HCT116 (cell line): ENCODE measurements around the gene CABLES1. TPM values are rescaled to one million over a fixed set of nuclear protein-coding genes. Genes with fewer than 3 reads are reported as not detected.

Experiments used
- ATAC-seq: fragments of 200-7000 bp; cut with Tn5 transposase; 2 replicates; pipeline ENCODE4 v1.9.1; 2020; ENCODE audit warnings: mild to moderate bottlenecking, moderate library complexity
- BruUV-seq: library from RNA; stranded (reverse); fragments of 400-500 nt; replicated peaks from 2 replicates; lab custom pipeline; 2021; lab: Mats Ljungman, UMichigan
- CTCF ChIA-PET: fragments of 300-600 bp; sonication (Branson Sonifier 250); formaldehyde crosslinking; loops from one replicate; lab custom pipeline; 2021; ENCODE audit warnings: antibody characterized with exemption; lab: Charles Lee
- POLR2A ChIA-PET: fragments of 300-600, 350-600 bp; sonication (Branson Sonifier 250); formaldehyde crosslinking; loops from one replicate; lab custom pipeline; 2021; ENCODE audit warnings: antibody characterized with exemption; lab: Charles Lee
- RAD21 ChIA-PET, 2 experiments: fragments of 300-600 bp; sonication (Branson Sonifier 250); formaldehyde crosslinking; loops; one replicate each; lab custom pipeline; 2023; ENCODE audit warnings: low total read pairs in 2 of 2; ENCODE audit not compliant: uncharacterized antibody in 2 of 2, unreplicated experiment in 2 of 2, low non-redundant PET in 1 of 2; lab: Charles Lee
- DNase-seq: peaks from one replicate; pipeline ENCODE4 v3.0.0-alpha.2; 2010; ENCODE audit warnings: low read depth, low spot score
- H2AFZ ChIP-seq: fragments of 200-600 bp; shearing (Covaris generic), sonication (generic); 2 replicates; pipeline ENCODE4 v1.6.1; 2017; ENCODE audit warnings: low read depth, mixed run types, mixed read lengths, antibody characterized with exemption, low read length; ENCODE audit not compliant: poor library complexity, severe bottlenecking
- H3K27ac ChIP-seq: 2 replicates; pipeline ENCODE4 v1.5.1; 2012; ENCODE audit warnings: low read depth, low read length
- H3K27me3 ChIP-seq: fragments of 200-600 bp; sonication (generic); 2 replicates; pipeline ENCODE4 v1.6.1; 2016; ENCODE audit warnings: mixed run types, low read length, mixed read lengths; ENCODE audit not compliant: insufficient read depth
- H3K36me3 ChIP-seq, 2 experiments: fragments of 200-500 bp in 1 of 2; fragments of 200-600 bp in 1 of 2; sonication (Bioruptor generic) in 1 of 2; sonication (generic) in 1 of 2; 2 replicates each; pipeline versions ENCODE4 v1.5.1 to v1.6.1; 2014 to 2016; ENCODE audit warnings: low read length in 2 of 2, inconsistent platforms in 1 of 2, mixed read lengths in 1 of 2, mixed run types in 1 of 2; ENCODE audit not compliant: insufficient read depth in 2 of 2, control insufficient read depth in 1 of 2
- H3K4me1 ChIP-seq, 2 experiments: fragments of 200-600 bp in 1 of 2; sonication (generic) in 1 of 2; 2 replicates each; pipeline versions ENCODE4 v1.5.1 to v1.6.1; 2012 to 2017; ENCODE audit warnings: low read length in 2 of 2, inconsistent platforms in 1 of 2, mild to moderate bottlenecking in 1 of 2, mixed read lengths in 1 of 2, mixed run types in 1 of 2, moderate library complexity in 1 of 2; ENCODE audit not compliant: insufficient read depth in 2 of 2, control insufficient read depth in 1 of 2
- H3K4me2 ChIP-seq: fragments of 200-600 bp; sonication (generic); 2 replicates; pipeline ENCODE4 v1.6.1; 2017; ENCODE audit warnings: mixed run types, low read length, mixed read lengths
- H3K4me3 ChIP-seq, 2 experiments: fragments of 200-600 bp in 1 of 2; sonication (generic) in 1 of 2; replicated peaks in 1 of 2; 2 replicates each; pipeline ENCODE4 v1.5.1; 2011 to 2016; ENCODE audit warnings: low read length in 2 of 2, control low read depth in 1 of 2, low read depth in 1 of 2, mild to moderate bottlenecking in 1 of 2, mixed read lengths in 1 of 2, mixed run types in 1 of 2
- H3K79me2 ChIP-seq: fragments of 200-600 bp; sonication (generic); 2 replicates; pipeline ENCODE4 v1.6.1; 2017; ENCODE audit warnings: mild to moderate bottlenecking, mixed run types, low read length, moderate library complexity, mixed read lengths; ENCODE audit not compliant: insufficient read depth
- H3K9ac ChIP-seq: fragments of 200-600 bp; sonication (generic); 2 replicates; pipeline ENCODE4 v1.6.1; 2016; ENCODE audit warnings: low read length, mixed read lengths
- H3K9me2 ChIP-seq: fragments of 200-600 bp; sonication (generic), shearing (Covaris generic); 2 replicates; pipeline ENCODE4 v1.6.1; 2017; ENCODE audit warnings: mixed run types, mild to moderate bottlenecking, moderate library complexity; ENCODE audit not compliant: insufficient read depth
- H3K9me3 ChIP-seq, 2 experiments: fragments of 200-500 bp in 1 of 2; fragments of 200-600 bp in 1 of 2; sonication (Bioruptor generic) in 1 of 2; sonication (generic) in 1 of 2; 2 replicates each; pipeline ENCODE4 v1.6.1; 2014 to 2017; ENCODE audit warnings: low read length in 2 of 2, mixed read lengths in 2 of 2, inconsistent platforms in 1 of 2, low read depth in 1 of 2, mild to moderate bottlenecking in 1 of 2, mixed run types in 1 of 2, moderate library complexity in 1 of 2; ENCODE audit not compliant: control insufficient read depth in 1 of 2, insufficient read depth in 1 of 2
- H4K20me1 ChIP-seq: fragments of 200-600 bp; sonication (generic), shearing (Covaris generic); 2 replicates; pipeline ENCODE4 v1.6.1; 2017; ENCODE audit warnings: mixed run types, mild to moderate bottlenecking, moderate library complexity; ENCODE audit not compliant: insufficient read depth
- CEBPB ChIP-seq: IDR thresholded peaks from 2 replicates; pipeline ENCODE4 v1.6.1; 2012; ENCODE audit warnings: low read depth
- EGR1 ChIP-seq: IDR thresholded peaks from 2 replicates; pipeline ENCODE4 v1.6.1; 2012; ENCODE audit warnings: low read depth
- ELF1 ChIP-seq: IDR thresholded peaks from 2 replicates; pipeline ENCODE4 v1.6.1; 2012; ENCODE audit warnings: low read depth, borderline replicate concordance
- EZH2phosphoT487 ChIP-seq: fragments of 200-600 bp; IDR thresholded peaks from 2 replicates; pipeline ENCODE4 v1.6.1; 2018; ENCODE audit warnings: antibody characterized with exemption, borderline replicate concordance
- JUND ChIP-seq: IDR thresholded peaks from 2 replicates; pipeline ENCODE4 v1.6.1; 2012
- POLR2AphosphoS5 ChIP-seq: IDR thresholded peaks from 2 replicates; pipeline ENCODE4 v1.6.1; 2011; ENCODE audit warnings: mild to moderate bottlenecking, low read depth, low read length, moderate library complexity
- SP1 ChIP-seq: IDR thresholded peaks from 2 replicates; pipeline ENCODE4 v1.6.1; 2012; ENCODE audit warnings: low read depth
- SRF ChIP-seq: IDR thresholded peaks from 2 replicates; pipeline ENCODE4 v1.6.1; 2012; ENCODE audit warnings: low read depth
- TCF7L2 ChIP-seq: IDR thresholded peaks from 2 replicates; pipeline ENCODE4 v1.7.0; 2011; ENCODE audit warnings: borderline replicate concordance, inconsistent platforms; ENCODE audit not compliant: insufficient read depth, insufficient read length; ENCODE audit errors: extremely low read depth
- ZBTB33 ChIP-seq: IDR thresholded peaks from 2 replicates; pipeline ENCODE4 v1.6.1; 2011; ENCODE audit warnings: mild to moderate bottlenecking, low read length, moderate library complexity; ENCODE audit not compliant: insufficient replicate concordance; ENCODE audit errors: extremely low read depth
- intact Hi-C: fragments of 100-400 bp; cut with micrococcal nuclease; formaldehyde crosslinking; loops from 2 replicates; pipeline ENCODE4 v1.10.0; 2022
- total RNA-seq: library from RNA; stranded (reverse); gene quantifications from one replicate; pipeline ENCODE4 v1.2.1, GENCODE V29; 2021; ENCODE audit not compliant: unreplicated experiment

Gene CABLES1
- total RNA-seq, 1 experiment from 2014 or later = 7.7 TPM

GRCh38 chr18:23136326-23137096 is 1.2 kb downstream of the CABLES1 start (continued):
- TF ChIP-seq ZBTB33 (no peak), JUND (no peak), POLR2AphosphoS5 (no peak; the same call in 1 of the 2 replicates), SRF (no peak), EZH2phosphoT487 (no peak), EGR1 (no peak), TCF7L2 (no peak), ELF1 (no peak)

- peak overlapping the region in 1 of 2 experiments; percentile 67; a peak in 1 of 4 replicates for H3K4me3 ChIP-seq
- ATAC-seq = no peak
- TF ChIP-seq CEBPB (no peak), SP1 (no peak)
- no peaks in the 10 kb centered on the region for H3K36me3 ChIP-seq
- TSS peak; percentile 51 for BruUV-seq
- RAD21 ChIA-PET = no interaction called here
- CTCF ChIA-PET = no interaction called here
- no peaks in the 10 kb centered on the region for H4K20me1 ChIP-seq
- peak overlapping the region; percentile 96 for H3K4me2 ChIP-seq
- intact Hi-C loops = no loop called here
- DNase-seq = no peak
- no peaks in the 10 kb centered on the region for H3K27me3 ChIP-seq
- no peaks in the 10 kb centered on the region for H3K9me3 ChIP-seq
- no peaks in the 10 kb centered on the region for H3K9me2 ChIP-seq
- no peak overlapping the region for H3K9ac ChIP-seq
- H3K27ac ChIP-seq = no peak overlapping the region
- peaks cover 34 to 47% of the 10 kb centered on the region in 2 experiments for H3K4me1 ChIP-seq
- POLR2A ChIA-PET = no interaction called here
- no peak overlapping the region for H2AFZ ChIP-seq
- H3K79me2 ChIP-seq = peaks cover 5% of the 10 kb centered on the region; the same call in 1 of the 2 replicates
These were observed 1.9 kb downstream of the CABLES1 start for GRCh38 chr18:23137097-23137635.
